HCT116 (cell line): ENCODE measurements around the gene CIT. TPM values are rescaled to one million over a fixed set of nuclear protein-coding genes. Genes with fewer than 3 reads are reported as not detected.
A peak's percentile ranks its signal among the peaks of the same experiment; 100 is the strongest.

Experiments
- ATAC-seq: fragments of 200-7000 bp; cut with Tn5 transposase; 2 replicates; pipeline ENCODE4 v1.9.1; 2020; ENCODE audit warnings: mild to moderate bottlenecking, moderate library complexity
- BruUV-seq: library from RNA; stranded (reverse); fragments of 400-500 nt; replicated peaks from 2 replicates; lab custom pipeline; 2021; lab: Mats Ljungman, UMichigan
- CTCF ChIA-PET: fragments of 300-600 bp; sonication (Branson Sonifier 250); formaldehyde crosslinking; loops from one replicate; lab custom pipeline; 2021; ENCODE audit warnings: antibody characterized with exemption; lab: Charles Lee
- POLR2A ChIA-PET: fragments of 300-600, 350-600 bp; sonication (Branson Sonifier 250); formaldehyde crosslinking; loops from one replicate; lab custom pipeline; 2021; ENCODE audit warnings: antibody characterized with exemption; lab: Charles Lee
- RAD21 ChIA-PET, 2 experiments: fragments of 300-600 bp; sonication (Branson Sonifier 250); formaldehyde crosslinking; loops; one replicate each; lab custom pipeline; 2023; ENCODE audit warnings: low total read pairs in 2 of 2; ENCODE audit not compliant: uncharacterized antibody in 2 of 2, unreplicated experiment in 2 of 2, low non-redundant PET in 1 of 2; lab: Charles Lee
- DNase-seq: peaks from one replicate; pipeline ENCODE4 v3.0.0-alpha.2; 2010; ENCODE audit warnings: low read depth, low spot score
- H2AFZ ChIP-seq: fragments of 200-600 bp; shearing (Covaris generic), sonication (generic); 2 replicates; pipeline ENCODE4 v1.6.1; 2017; ENCODE audit warnings: low read depth, mixed run types, mixed read lengths, antibody characterized with exemption, low read length; ENCODE audit not compliant: poor library complexity, severe bottlenecking
- H3K27ac ChIP-seq: 2 replicates; pipeline ENCODE4 v1.5.1; 2012; ENCODE audit warnings: low read depth, low read length
- H3K27me3 ChIP-seq: fragments of 200-600 bp; sonication (generic); 2 replicates; pipeline ENCODE4 v1.6.1; 2016; ENCODE audit warnings: mixed run types, low read length, mixed read lengths; ENCODE audit not compliant: insufficient read depth
- H3K36me3 ChIP-seq, 2 experiments: fragments of 200-500 bp in 1 of 2; fragments of 200-600 bp in 1 of 2; sonication (Bioruptor generic) in 1 of 2; sonication (generic) in 1 of 2; 2 replicates each; pipeline versions ENCODE4 v1.5.1 to v1.6.1; 2014 to 2016; ENCODE audit warnings: low read length in 2 of 2, inconsistent platforms in 1 of 2, mixed read lengths in 1 of 2, mixed run types in 1 of 2; ENCODE audit not compliant: insufficient read depth in 2 of 2, control insufficient read depth in 1 of 2
- H3K4me1 ChIP-seq, 2 experiments: fragments of 200-600 bp in 1 of 2; sonication (generic) in 1 of 2; 2 replicates each; pipeline versions ENCODE4 v1.5.1 to v1.6.1; 2012 to 2017; ENCODE audit warnings: low read length in 2 of 2, inconsistent platforms in 1 of 2, mild to moderate bottlenecking in 1 of 2, mixed read lengths in 1 of 2, mixed run types in 1 of 2, moderate library complexity in 1 of 2; ENCODE audit not compliant: insufficient read depth in 2 of 2, control insufficient read depth in 1 of 2
- H3K4me2 ChIP-seq: fragments of 200-600 bp; sonication (generic); 2 replicates; pipeline ENCODE4 v1.6.1; 2017; ENCODE audit warnings: mixed run types, low read length, mixed read lengths
- H3K4me3 ChIP-seq, 2 experiments: fragments of 200-600 bp in 1 of 2; sonication (generic) in 1 of 2; replicated peaks in 1 of 2; 2 replicates each; pipeline ENCODE4 v1.5.1; 2011 to 2016; ENCODE audit warnings: low read length in 2 of 2, control low read depth in 1 of 2, low read depth in 1 of 2, mild to moderate bottlenecking in 1 of 2, mixed read lengths in 1 of 2, mixed run types in 1 of 2
- H3K79me2 ChIP-seq: fragments of 200-600 bp; sonication (generic); 2 replicates; pipeline ENCODE4 v1.6.1; 2017; ENCODE audit warnings: mild to moderate bottlenecking, mixed run types, low read length, moderate library complexity, mixed read lengths; ENCODE audit not compliant: insufficient read depth
- H3K9ac ChIP-seq: fragments of 200-600 bp; sonication (generic); 2 replicates; pipeline ENCODE4 v1.6.1; 2016; ENCODE audit warnings: low read length, mixed read lengths
- H3K9me2 ChIP-seq: fragments of 200-600 bp; sonication (generic), shearing (Covaris generic); 2 replicates; pipeline ENCODE4 v1.6.1; 2017; ENCODE audit warnings: mixed run types, mild to moderate bottlenecking, moderate library complexity; ENCODE audit not compliant: insufficient read depth
- H3K9me3 ChIP-seq, 2 experiments: fragments of 200-500 bp in 1 of 2; fragments of 200-600 bp in 1 of 2; sonication (Bioruptor generic) in 1 of 2; sonication (generic) in 1 of 2; 2 replicates each; pipeline ENCODE4 v1.6.1; 2014 to 2017; ENCODE audit warnings: low read length in 2 of 2, mixed read lengths in 2 of 2, inconsistent platforms in 1 of 2, low read depth in 1 of 2, mild to moderate bottlenecking in 1 of 2, mixed run types in 1 of 2, moderate library complexity in 1 of 2; ENCODE audit not compliant: control insufficient read depth in 1 of 2, insufficient read depth in 1 of 2
- H4K20me1 ChIP-seq: fragments of 200-600 bp; sonication (generic), shearing (Covaris generic); 2 replicates; pipeline ENCODE4 v1.6.1; 2017; ENCODE audit warnings: mixed run types, mild to moderate bottlenecking, moderate library complexity; ENCODE audit not compliant: insufficient read depth
- ATF3 ChIP-seq: IDR thresholded peaks from 2 replicates; pipeline ENCODE4 v1.6.1; 2012
- CBX3 ChIP-seq: IDR thresholded peaks from 2 replicates; pipeline ENCODE4 v1.6.1; 2012; ENCODE audit warnings: low read depth
- POLR2AphosphoS5 ChIP-seq: IDR thresholded peaks from 2 replicates; pipeline ENCODE4 v1.6.1; 2011; ENCODE audit warnings: mild to moderate bottlenecking, low read depth, low read length, moderate library complexity
- RAD21 ChIP-seq: IDR thresholded peaks from 2 replicates; pipeline ENCODE4 v1.6.1; 2012; ENCODE audit warnings: low read depth, mild to moderate bottlenecking
- intact Hi-C: fragments of 100-400 bp; cut with micrococcal nuclease; formaldehyde crosslinking; loops from 2 replicates; pipeline ENCODE4 v1.10.0; 2022
- total RNA-seq: library from RNA; stranded (reverse); gene quantifications from one replicate; pipeline ENCODE4 v1.2.1, GENCODE V29; 2021; ENCODE audit not compliant: unreplicated experiment

Gene CIT
- total RNA-seq, 1 experiment from 2014 or later = 54.2 TPM

DNA sequence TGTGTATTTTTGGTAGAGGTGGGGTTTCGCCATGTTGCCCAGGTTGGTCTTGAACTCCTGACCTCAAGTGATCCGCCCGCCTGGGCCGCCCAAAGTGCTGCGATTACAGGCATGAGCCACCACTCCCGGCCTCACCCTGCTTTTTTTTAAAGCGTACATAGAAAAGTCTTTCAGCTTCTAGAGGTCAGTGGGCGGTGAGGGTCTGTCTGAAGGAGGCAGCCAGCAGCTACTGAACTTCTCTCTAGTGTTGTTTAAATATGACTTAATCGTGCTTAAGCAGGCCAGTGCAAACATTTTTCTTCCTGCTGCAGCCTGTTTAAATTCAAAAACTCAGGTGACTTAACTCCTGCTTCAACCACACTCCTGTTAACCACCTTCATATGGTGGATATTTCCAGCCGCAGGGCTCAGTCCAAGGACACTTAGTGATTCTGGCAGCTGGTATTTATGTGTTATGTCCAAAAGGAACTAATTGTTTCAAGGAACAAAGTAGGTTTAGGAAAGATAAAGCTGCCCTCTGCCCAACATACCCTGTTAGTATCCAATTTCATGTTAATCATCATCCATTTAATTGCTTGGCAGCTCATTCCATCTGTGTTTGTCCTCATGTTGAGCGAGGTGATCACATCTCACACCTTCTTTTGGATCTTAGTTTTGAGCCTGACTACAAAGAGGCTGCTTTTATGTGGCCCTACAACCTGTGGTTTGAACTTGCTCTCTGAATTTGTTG, 207.2 kb downstream of the CIT start:
- Histone ChIP-seq H3K4me1 (peaks cover 0 to 11% of the 10 kb centered on the region in 2 experiments; a peak in 1 of 4 replicates), H3K36me3 (peaks cover 18 to 41% of the 10 kb centered on the region in 2 experiments; a peak in 3 of 4 replicates), H3K9ac (no peak overlapping the region), H3K4me2 (peak overlapping the region; percentile 13; the same call in 1 of the 2 replicates), H3K4me3 (no peak overlapping the region), H3K79me2 (peaks cover 40% of the 10 kb centered on the region), H3K27me3 (no peaks in the 10 kb centered on the region), H4K20me1 (no peaks in the 10 kb centered on the region), H2AFZ (no peak overlapping the region), H3K27ac (no peak overlapping the region), H3K9me3 (no peaks in the 10 kb centered on the region), H3K9me2 (no peaks in the 10 kb centered on the region)
- no TSS peak for BruUV-seq
- TF ChIP-seq CBX3 = no peak
- POLR2A ChIA-PET = no interaction called here
- intact Hi-C loops = no loop called here
- RAD21 ChIA-PET = no interaction called here
- ATAC-seq (no peak), DNase-seq (no peak)
- CTCF ChIA-PET = no interaction called here

DNA sequence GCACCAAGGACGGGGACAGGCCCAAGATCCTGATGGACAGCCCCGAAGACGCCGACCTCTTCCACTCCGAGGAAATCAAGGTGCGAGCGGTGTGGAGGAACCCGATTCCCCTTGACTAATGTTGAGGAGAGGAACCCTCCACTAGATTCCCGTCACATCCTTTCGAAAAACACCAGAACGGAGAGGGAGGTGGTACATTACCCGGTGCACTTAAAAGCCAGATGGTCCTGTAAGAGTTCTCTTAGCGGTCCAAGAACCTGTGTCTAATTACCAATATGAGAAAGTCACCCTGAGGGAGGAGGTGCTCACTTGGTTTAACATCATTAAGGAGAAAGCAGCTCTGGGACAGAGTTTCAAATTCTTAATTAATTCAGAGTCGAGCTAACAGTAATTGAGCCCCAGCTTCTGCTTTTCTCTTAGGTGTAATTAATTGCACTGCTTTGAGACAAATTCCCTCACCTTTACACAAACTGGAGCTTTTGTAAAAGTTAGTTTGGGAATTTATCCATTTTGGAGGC, 208.7 kb downstream of the CIT start:
- H3K9me2 ChIP-seq = no peaks in the 10 kb centered on the region
- H3K27ac ChIP-seq = peak overlapping the region; percentile 92
- H3K4me3 ChIP-seq = peak overlapping the region; percentile 96 to 98
- H3K79me2 ChIP-seq = peaks cover 40% of the 10 kb centered on the region
- H3K9me3 ChIP-seq = no peaks in the 10 kb centered on the region
- RAD21 ChIA-PET = interaction anchor here in 1 of 2 experiments (0.6 kb wide), 1 partner anchor 27 kb away, joined by 3 read pairs; no protein-coding TSS in a partner anchor
- DNase-seq (no peak), ATAC-seq (no peak)
- no peak for TF ChIP-seq POLR2AphosphoS5
- no peak for TF ChIP-seq RAD21
- TF ChIP-seq ATF3 = no peak
- no TSS peak for BruUV-seq
- POLR2A ChIA-PET = no interaction called here
- CTCF ChIA-PET = interaction anchor here (0.6 to 1.4 kb wide), 7 partner anchors 10 to 172 kb away, joined by 3 to 6 read pairs (median 4); no protein-coding TSS in a partner anchor
- H3K4me1 ChIP-seq = peaks cover 0 to 11% of the 10 kb centered on the region in 2 experiments; a peak in 1 of 4 replicates
- intact Hi-C loops = no loop called here
- no peaks in the 10 kb centered on the region for H4K20me1 ChIP-seq
- H2AFZ ChIP-seq = no peak overlapping the region
- peak overlapping the region; percentile 93 for H3K9ac ChIP-seq
- no peaks in the 10 kb centered on the region for H3K27me3 ChIP-seq
- H3K4me2 ChIP-seq = peak overlapping the region; percentile 86
- H3K36me3 ChIP-seq = peaks cover 8 to 27% of the 10 kb centered on the region in 2 experiments; a peak in 3 of 4 replicates
